ENCODE data around the gene NKD1.

DNA sequence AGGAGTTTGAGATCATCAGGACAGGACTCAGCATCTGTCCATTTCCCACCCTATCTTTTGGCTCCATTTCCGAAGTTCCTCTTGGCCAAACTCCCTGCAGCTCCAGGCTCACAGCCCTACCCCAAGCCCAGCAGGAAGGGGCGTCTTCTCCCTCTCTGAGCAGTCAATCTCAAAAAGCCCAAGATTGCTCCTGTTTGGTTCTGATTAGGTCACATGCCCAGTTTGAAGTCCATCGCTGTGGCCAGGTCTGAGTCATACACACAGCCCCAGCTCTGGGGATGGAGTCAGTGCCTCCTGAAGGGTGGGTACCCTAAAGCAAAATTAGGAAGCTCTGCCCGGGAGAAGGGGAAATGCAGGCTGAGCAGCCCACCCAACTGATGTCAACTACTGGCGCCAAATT lies 109.0 kb downstream of the NKD1 start:
- TF ChIP-seq EZH2 (IDR thresholded peaks at IDR 0.05; ENCODE audit: insufficient read depth, poor library complexity, severe bottlenecking) (no peak), EZH2phosphoT487 (IDR thresholded peaks at IDR 0.05; ENCODE audit: insufficient read depth, low read depth) (no peak)

All from GM23248 (cell line).